ENCODE measurements around the gene PPARD.
A peak's percentile ranks its signal among the peaks of the same experiment; 100 is the strongest.
"Not testable (repeated sequence)": the region's sequence is repeated elsewhere in the genome, so short reads cannot be mapped to it uniquely, and the experiment has no call there.

The PPARD gene

GRCh38 chr6:35342258-35343091 is at the start of gene PPARD:
Gene PPARD, plus strand, starts transcription at chr6:35342558. Its CDS starts 68,530 bp downstream, at chr6:35411088.
- peak; percentile 98 for DNase-seq (ENCODE audit: low spot score)

GRCh38 chr6:35293681-35294080 is 48.7 kb upstream of the PPARD start:
- DNase-seq (ENCODE audit: low spot score), result no peak

- DNase-seq (ENCODE audit: low spot score), result peak; percentile 45
Measured at GRCh38 chr6:35294308-35294945, 47.9 kb upstream of the PPARD start.

GRCh38 chr6:35295036-35295435 is 47.3 kb upstream of the PPARD start:
- no peak for DNase-seq (ENCODE audit: low spot score)

DNA sequence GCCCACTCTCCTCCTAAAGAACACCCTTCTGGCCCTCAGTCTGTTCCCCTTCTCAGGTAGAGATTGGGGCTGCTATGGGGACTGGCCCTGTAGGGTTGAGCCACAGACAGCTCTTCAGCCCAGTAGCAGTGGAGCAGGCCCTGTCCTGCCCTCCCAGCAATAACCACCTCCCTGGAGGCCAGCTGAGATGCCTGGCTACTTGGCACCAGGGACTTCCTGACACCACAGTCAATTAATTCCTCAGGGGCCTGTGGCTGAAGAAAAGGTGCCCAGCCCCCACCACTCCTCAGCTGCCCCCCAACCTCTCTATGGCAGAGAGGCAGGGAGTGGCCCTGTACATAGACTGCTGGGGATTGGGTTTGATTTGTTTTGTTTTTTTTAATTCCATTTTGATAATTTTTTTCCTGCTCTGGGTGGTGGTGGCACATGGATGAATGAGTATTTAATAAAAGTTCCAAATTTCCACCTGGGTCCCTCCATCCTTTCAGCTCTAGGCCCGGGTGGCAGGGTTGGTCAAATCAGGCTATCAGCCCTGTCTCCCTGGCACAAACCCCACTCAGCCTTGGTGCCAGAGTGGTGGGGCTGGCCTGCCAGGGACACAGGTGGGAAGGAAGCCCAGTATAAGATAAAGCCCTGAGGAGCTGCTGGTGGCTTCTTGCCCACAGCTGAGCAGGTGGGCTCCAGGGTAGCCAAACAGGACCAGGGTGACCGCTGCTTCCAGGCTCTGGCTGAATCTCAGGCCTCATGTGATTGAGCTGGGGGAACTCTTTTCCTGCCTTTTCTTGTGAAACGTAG is 46.6 kb upstream of the PPARD start:
- no peak for DNase-seq (ENCODE audit: low spot score)

- DNase-seq (ENCODE audit: low spot score), result no peak
Measured at GRCh38 chr6:35296931-35297600, 45.3 kb upstream of the PPARD start.

DNA sequence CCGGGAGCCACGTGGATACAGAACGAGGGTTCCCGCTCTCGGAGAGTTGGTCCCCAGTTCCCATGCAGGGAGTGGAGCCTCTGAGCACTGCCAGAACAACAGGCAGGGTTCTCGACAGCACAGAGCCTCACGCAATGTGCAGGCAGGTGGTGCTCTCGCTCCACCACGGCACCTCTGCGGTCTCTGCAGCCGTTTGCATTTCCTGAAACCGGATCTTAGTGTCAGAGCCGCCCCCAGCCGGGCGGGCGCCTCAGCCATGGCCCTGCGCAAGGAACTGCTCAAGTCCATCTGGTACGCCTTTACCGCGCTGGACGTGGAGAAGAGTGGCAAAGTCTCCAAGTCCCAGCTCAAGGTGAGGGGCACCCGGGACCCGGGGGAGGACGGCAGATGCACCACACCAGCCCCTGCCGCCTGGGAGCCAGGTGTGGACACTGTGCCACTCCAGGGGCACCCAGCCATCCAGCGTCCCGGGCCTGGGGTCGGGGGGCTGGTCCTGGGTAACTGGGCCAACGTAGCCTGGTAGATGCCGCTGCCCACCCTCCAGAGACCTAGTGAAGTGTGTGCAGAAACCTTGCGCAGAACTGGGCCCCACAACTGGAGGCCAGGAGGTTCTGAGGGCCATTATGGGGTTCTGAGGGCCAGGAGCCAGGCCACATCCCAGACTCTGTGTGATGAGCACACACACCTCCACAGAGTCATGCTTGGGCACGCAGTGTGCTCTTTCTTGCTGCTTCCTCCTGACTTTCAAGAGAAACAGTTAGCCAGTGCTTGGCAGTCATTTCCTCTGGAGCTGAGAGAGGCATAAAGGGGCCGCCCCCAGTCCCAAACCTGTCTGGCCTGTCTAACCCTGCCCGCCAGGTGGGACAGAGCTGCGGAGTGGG is 44.5 kb upstream of the PPARD start, which contains the start of gene DEF6:
Gene DEF6, plus strand, starts transcription at position 218 of the 881 bp plus-strand sequence. Its CDS starts 39 bp downstream, at position 257.
- peak; percentile 20 for DNase-seq (ENCODE audit: low spot score)

- DNase-seq (ENCODE audit: low spot score), result no peak
Measured at GRCh38 chr6:35298625-35299140, 43.7 kb upstream of the PPARD start.

GRCh38 chr6:35299674-35300073 is 42.7 kb upstream of the PPARD start:
- no peak for DNase-seq (ENCODE audit: low spot score)

DNA sequence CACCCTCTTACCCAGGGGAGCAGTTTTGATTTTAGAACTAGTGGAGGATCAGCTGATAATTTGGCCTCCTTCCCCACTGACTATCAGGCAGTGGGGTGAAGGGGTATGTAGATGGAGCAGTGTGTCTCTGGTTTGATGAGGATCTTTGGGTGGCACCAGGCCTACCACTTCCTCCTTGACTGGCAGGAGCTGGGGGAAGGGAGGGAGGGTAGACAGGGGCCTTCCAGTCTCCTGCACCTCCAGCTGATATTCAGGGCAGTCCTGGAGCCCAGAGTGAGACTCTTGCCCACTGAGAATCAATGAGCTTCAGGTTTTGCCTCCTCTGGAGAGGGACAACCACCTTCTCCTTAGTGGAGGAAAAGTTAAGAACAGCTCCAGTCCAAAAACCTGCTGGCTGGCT is 41.5 kb upstream of the PPARD start:
- DNase-seq (ENCODE audit: low spot score), result no peak

GRCh38 chr6:35302604-35303241 is 39.6 kb upstream of the PPARD start:
- DNase-seq (ENCODE audit: low spot score), result no peak

GRCh38 chr6:35304299-35304698 is 38.1 kb upstream of the PPARD start:
- DNase-seq (ENCODE audit: low spot score), result no peak

DNA sequence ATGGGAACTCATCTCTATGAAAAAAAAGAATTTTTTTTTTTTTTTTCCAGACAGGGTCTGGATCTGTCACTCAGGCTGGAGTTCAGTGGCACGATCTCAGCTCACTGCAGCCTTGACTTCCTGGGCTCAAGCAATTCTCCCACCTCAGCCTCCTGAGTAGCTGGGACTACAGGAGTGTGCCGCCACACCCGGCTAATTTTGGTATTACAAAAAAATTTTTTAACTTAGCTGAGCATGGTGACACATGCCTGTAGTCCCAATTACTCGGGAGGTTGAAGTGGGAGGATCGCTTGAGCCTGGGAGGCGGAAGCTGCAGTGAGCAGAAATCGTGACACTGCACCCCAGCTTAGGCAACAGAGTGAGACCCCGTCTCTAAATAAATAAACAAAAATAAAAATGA is 37.2 kb upstream of the PPARD start:
- no peak for DNase-seq (ENCODE audit: low spot score)

DNA sequence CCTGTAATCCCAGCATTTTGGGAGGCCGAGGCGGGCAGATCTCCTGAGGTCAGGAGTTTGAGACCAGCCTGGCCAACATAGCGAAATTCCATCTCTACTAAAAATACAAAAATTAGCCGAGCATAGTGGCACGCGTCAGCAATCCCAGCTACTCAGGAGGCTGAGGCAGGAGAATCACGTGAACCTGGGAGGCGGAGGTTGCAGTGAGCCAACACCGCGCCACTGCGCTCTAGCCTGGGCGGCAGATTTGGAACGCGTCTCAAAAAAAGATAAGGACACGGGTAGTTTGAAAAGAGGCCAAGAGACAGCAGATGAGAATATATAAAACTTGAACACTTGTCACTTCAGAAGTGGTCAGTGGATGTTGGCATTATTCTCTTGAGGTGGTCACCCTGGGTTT is 35.2 kb upstream of the PPARD start:
- not testable (repeated sequence) for DNase-seq (ENCODE audit: low spot score)

- not testable (repeated sequence) for DNase-seq (ENCODE audit: low spot score)
Measured at GRCh38 chr6:35308543-35308942, 33.8 kb upstream of the PPARD start.

DNA sequence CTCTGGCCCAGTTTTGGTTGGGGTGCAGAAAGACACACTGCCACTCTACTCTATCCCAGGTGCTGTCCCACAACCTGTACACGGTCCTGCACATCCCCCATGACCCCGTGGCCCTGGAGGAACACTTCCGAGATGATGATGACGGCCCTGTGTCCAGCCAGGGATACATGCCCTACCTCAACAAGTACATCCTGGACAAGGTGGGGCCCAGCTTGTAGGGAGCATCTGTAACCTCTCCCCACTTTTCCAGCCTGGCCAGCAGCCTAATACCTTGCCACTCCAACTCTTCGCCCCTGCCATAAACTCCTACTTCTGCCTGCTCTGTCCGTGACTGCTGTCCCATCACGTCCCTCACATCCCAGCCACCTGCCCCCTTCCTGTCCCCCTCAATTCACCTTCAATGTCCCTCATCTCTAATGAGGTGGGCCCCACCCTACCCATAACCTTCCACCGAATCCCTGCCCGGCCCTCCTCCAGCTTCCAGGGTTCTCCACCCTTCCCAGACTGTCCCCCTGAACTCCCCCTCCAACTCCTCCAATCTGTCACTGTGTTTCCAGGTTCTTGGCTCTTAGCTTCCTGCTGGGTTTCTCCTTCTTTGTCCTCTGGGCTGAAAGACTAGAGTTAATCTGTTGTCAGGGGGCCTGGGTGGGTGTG is 32.6 kb upstream of the PPARD start:
- DNase-seq (ENCODE audit: low spot score), result no peak

DNA sequence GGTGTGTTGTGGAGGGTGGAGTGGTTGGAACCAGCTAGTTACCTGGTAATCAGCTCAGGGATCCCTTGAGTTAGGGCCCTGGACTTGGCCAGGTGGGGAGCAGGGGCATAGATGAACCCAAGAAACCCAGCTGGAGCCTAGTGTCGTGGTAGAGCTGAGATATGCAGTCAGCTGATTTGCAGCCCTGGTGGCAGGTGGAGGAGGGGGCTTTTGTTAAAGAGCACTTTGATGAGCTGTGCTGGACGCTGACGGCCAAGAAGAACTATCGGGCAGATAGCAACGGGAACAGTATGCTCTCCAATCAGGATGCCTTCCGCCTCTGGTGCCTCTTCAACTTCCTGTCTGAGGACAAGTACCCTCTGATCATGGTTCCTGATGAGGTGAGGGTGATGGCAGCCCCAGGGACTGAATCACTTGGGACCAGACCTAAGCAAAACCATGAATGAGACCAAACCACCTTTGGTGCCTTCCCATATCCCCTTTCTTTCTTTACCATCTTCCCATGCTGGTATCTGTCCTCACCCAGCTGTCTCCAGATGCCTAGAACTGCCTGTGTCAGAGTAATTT is 32.0 kb upstream of the PPARD start:
- DNase-seq (ENCODE audit: low spot score), result no peak

- DNase-seq (ENCODE audit: low spot score), result no peak
Measured at GRCh38 chr6:35311390-35312075, 30.8 kb upstream of the PPARD start.
